GM19099 (cell line): ENCODE measurements around the gene FPGT.

Experiments used
- POLR2A ChIP-seq: IDR thresholded peaks from 3 replicates; pipeline ENCODE4 v1.6.1; 2011; ENCODE audit warnings: low read depth; ENCODE audit not compliant: insufficient read length; ENCODE audit errors: extremely low read depth

The FPGT gene

GRCh38 chr1:74237787-74238186 lies 39.7 kb downstream of the FPGT start:
- TF ChIP-seq POLR2A, result no peak

GRCh38 chr1:74245168-74245772 lies 47.2 kb downstream of the FPGT start:
- no peak for TF ChIP-seq POLR2A

DNA sequence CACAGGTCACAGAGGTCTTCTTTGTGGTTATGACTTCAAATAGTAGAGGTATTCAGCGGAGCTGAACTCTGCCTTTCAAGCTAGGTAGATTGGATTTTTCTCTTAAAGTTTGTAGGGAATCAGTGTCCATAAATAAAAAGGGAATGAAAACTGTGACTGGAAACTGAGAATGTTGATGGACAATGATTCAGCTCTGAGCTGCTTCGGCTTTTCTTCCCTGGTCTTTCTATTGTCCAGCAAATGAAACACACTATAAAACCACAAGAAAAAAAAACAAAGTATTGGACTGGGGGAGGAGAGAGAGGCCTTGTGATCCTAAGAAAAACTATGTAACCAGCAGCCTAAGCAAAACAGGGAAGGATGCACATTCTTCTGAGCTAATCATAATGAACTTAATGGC lies 48.3 kb downstream of the FPGT start:
- no peak for TF ChIP-seq POLR2A

DNA sequence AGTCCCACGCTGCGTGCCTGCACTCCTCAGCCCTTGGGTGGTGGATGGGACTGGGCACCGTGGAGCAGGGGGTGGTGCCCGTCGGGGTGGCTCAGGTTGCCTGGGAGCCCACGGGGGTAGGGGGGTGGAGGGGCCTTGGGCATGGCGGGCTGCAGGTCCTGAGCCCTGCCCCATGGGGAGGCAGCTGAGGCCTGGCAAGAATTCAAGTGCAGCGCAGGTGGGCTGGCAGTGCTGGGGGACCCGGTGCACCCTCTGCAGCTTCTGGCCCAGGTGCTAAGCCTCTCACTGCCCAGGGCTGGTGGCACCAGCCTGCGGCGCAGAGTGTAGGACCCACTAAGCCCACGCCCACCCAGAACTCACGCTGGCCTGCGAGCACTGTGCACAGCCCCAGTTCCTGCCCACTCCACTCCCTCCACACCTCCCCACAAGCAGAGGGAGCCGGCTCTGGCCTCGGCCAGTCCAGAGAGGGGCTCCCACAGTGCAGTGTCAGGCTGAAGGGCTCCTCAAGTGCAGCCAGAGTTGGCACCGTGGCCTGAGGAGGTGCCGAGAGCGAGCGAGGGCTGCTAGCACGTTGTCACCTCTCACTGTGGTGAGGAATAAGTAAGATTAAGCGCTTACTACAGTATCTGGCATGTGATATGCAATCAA lies 50.0 kb downstream of the FPGT start:
- no peak for TF ChIP-seq POLR2A
